Measurements from ENCODE around the gene EXPH5.

GRCh38 chr11:108622341-108622740 lies 28.8 kb upstream of the EXPH5 start:
- TF ChIP-seq POLR2A (IDR thresholded peaks at IDR 0.05; ENCODE audit: low read depth, low read length) (no peak), CTCF (IDR thresholded peaks at IDR 0.05; ENCODE audit: extremely low read depth in 1 of 2, insufficient read depth in 1 of 2, low read depth in 1 of 2, low read length in 2 of 2) (no peak), EZH2 (IDR thresholded peaks at IDR 0.05; ENCODE audit: borderline replicate concordance, low read depth, low read length, severe bottlenecking) (no peak)
